Endothelial cell of umbilical vein (primary cell): ENCODE results near the gene TYSND1. TPM values are rescaled to one million over a fixed set of nuclear protein-coding genes. Genes with fewer than 3 reads are reported as not detected.

Experiments
- BruUV-seq: library from RNA; stranded (reverse); fragments of 400-500 nt; replicated peaks from 2 replicates; lab custom pipeline; 2021; lab: Mats Ljungman, UMichigan
- CTCF ChIA-PET: fragments of 300-600, 350-600 bp; sonication (Branson Sonifier 250); formaldehyde crosslinking; loops from one replicate; lab custom pipeline; 2021; ENCODE audit warnings: antibody characterized with exemption, inconsistent platforms; lab: Charles Lee
- POLR2A ChIA-PET: fragments of 300-600, 350-600 bp; sonication (Branson Sonifier 250); formaldehyde crosslinking; loops from one replicate; lab custom pipeline; 2021; ENCODE audit warnings: antibody characterized with exemption, inconsistent platforms; lab: Charles Lee
- DNase-seq: peaks from one replicate; pipeline ENCODE4 v3.0.0-alpha.2; 2011; ENCODE audit warnings: low read depth, low spot score
- FAIRE-seq: peaks from 2 replicates; lab custom pipeline; 2011; peaks lifted over from hg19 to GRCh38; lab: Jason Lieb, UNC
- H2AFZ ChIP-seq: 2 replicates; pipeline ENCODE4 v1.6.0; 2012; ENCODE audit warnings: low read depth, low read length, control low read depth, inconsistent platforms
- H3K27ac ChIP-seq: 2 replicates; pipeline ENCODE4 v1.5.1; 2011; ENCODE audit warnings: low read depth, mild to moderate bottlenecking, control low read depth, low read length, moderate library complexity; ENCODE audit not compliant: insufficient read depth
- H3K27me3 ChIP-seq, 2 experiments: 2 replicates each; pipeline versions ENCODE4 v1.6.0 to v1.6.1; 2011; ENCODE audit warnings: low read length in 2 of 2, mixed read lengths in 1 of 2; ENCODE audit not compliant: control insufficient read depth in 2 of 2, insufficient read depth in 2 of 2
- H3K36me3 ChIP-seq, 2 experiments: 2 replicates in 1 of 2; 3 replicates in 1 of 2; pipeline ENCODE4 v1.5.1; 2011; ENCODE audit warnings: low read length in 2 of 2, mild to moderate bottlenecking in 1 of 2, moderate library complexity in 1 of 2; ENCODE audit not compliant: control insufficient read depth in 2 of 2, insufficient read depth in 2 of 2; ENCODE audit errors: extremely low read depth in 1 of 2
- H3K4me1 ChIP-seq: 3 replicates; pipeline ENCODE4 v1.5.1; 2011; ENCODE audit warnings: mild to moderate bottlenecking, low read length; ENCODE audit not compliant: control insufficient read depth, insufficient read depth; ENCODE audit errors: extremely low read depth
- H3K4me2 ChIP-seq: 2 replicates; pipeline ENCODE4 v1.6.1; 2011; ENCODE audit warnings: low read length, control low read depth, mixed read lengths; ENCODE audit not compliant: insufficient read depth
- H3K4me3 ChIP-seq, 3 experiments: fragments of 200-600 bp in 1 of 3; sonication (generic), shearing (Covaris generic) in 1 of 3; replicated peaks in 1 of 3; 2 replicates each; pipeline ENCODE4 v1.5.1; 2011 to 2016; ENCODE audit warnings: control low read depth in 3 of 3, low read length in 3 of 3, mild to moderate bottlenecking in 2 of 3, inconsistent platforms in 1 of 3, low read depth in 1 of 3, moderate library complexity in 1 of 3; ENCODE audit not compliant: insufficient read depth in 1 of 3
- H3K79me2 ChIP-seq: 2 replicates; pipeline ENCODE4 v1.6.0; 2012; ENCODE audit warnings: low read length, inconsistent platforms; ENCODE audit not compliant: control insufficient read depth, insufficient read depth
- H3K9ac ChIP-seq: replicated peaks from 2 replicates; pipeline ENCODE3; 2011; ENCODE audit warnings: low read length, control low read depth; ENCODE audit not compliant: insufficient read depth; ENCODE audit errors: extremely low read depth
- H3K9me1 ChIP-seq: replicated peaks from 3 replicates; pipeline ENCODE4 v1.6.0; 2011; ENCODE audit warnings: mild to moderate bottlenecking, low read length; ENCODE audit not compliant: control insufficient read depth, insufficient read depth; ENCODE audit errors: extremely low read depth
- H3K9me3 ChIP-seq: replicated peaks from 2 replicates; pipeline ENCODE4 v1.5.1; 2012; ENCODE audit warnings: low read length, inconsistent platforms; ENCODE audit not compliant: control insufficient read depth, insufficient read depth
- H4K20me1 ChIP-seq: replicated peaks from 2 replicates; pipeline ENCODE3; 2011; ENCODE audit warnings: mild to moderate bottlenecking, low read length; ENCODE audit not compliant: control insufficient read depth, insufficient read depth; ENCODE audit errors: extremely low read depth
- CTCF ChIP-seq, 2 donors: IDR thresholded peaks; 1 replicate in 1 of 2; 2 replicates in 1 of 2; pipeline ENCODE4 v1.5.1; 2011; ENCODE audit warnings: low read length in 2 of 2, mild to moderate bottlenecking in 2 of 2, moderate library complexity in 2 of 2, control low read depth in 1 of 2, inconsistent platforms in 1 of 2, low read depth in 1 of 2; ENCODE audit not compliant: insufficient read depth in 1 of 2; ENCODE audit errors: extremely low read depth in 1 of 2
- GATA2 ChIP-seq: IDR thresholded peaks from 2 replicates; pipeline ENCODE4 v1.7.0; 2011; ENCODE audit warnings: low read depth, mild to moderate bottlenecking, moderate library complexity, mixed read lengths, low read length; ENCODE audit not compliant: insufficient read length, insufficient read depth
- JUN ChIP-seq: IDR thresholded peaks from 2 replicates; pipeline ENCODE4 v1.6.1; 2011; ENCODE audit warnings: borderline replicate concordance, low read depth; ENCODE audit not compliant: insufficient read length, insufficient read depth
- MAX ChIP-seq: IDR thresholded peaks from 2 replicates; pipeline ENCODE4 v1.6.1; 2011; ENCODE audit not compliant: insufficient read depth, insufficient read length
- POLR2A ChIP-seq: IDR thresholded peaks from 2 replicates; pipeline ENCODE4 v1.6.1; 2012; ENCODE audit warnings: low read depth, mild to moderate bottlenecking, control low read depth, low read length
- POLR2AphosphoS5 ChIP-seq: IDR thresholded peaks from 2 replicates; pipeline ENCODE4 v1.6.1; 2012; ENCODE audit warnings: low read depth, mild to moderate bottlenecking, control low read depth, low read length, moderate library complexity; ENCODE audit not compliant: insufficient read depth
- dilution Hi-C: fragments of 300-500 bp; cut with MboI; formaldehyde crosslinking; loops from one replicate; pipeline ENCODE4 v1.15.0; 2019; ENCODE audit warnings: low sequenced_read_pairs; ENCODE audit not compliant: extremely low pct_ligation_motif_present
- intact Hi-C: fragments of 100-400 bp; cut with micrococcal nuclease; formaldehyde crosslinking; loops from one replicate; pipeline ENCODE4 v1.10.0; 2022
- polyA plus RNA-seq, 4 experiments: library from polyadenylated mRNA; depleted of rRNA in 3 of 4; stranded (reverse) in 3 of 4; unstranded in 1 of 4; fragments of >200 nt; gene quantifications; 2 replicates each; pipeline versions ENCODE4 v1.2.1 to v1.2.3, GENCODE V29; 2011 to 2012; ENCODE audit warnings: missing spikeins in 1 of 4
- total RNA-seq: library from RNA; stranded (reverse); gene quantifications from 2 replicates; pipeline ENCODE4 v1.2.3, GENCODE V29; 2021

Gene TYSND1
- total and polyA plus RNA-seq, 2 donors (not counting 3 experiments of a cell fraction or from before 2014, with no cell fraction given): 5.1 to 7.8 TPM

- Histone ChIP-seq H3K4me2 (no peak overlapping the region), H3K36me3 (no peaks in the 10 kb centered on the region), H3K79me2 (peaks cover 2% of the 10 kb centered on the region), H2AFZ (no peak overlapping the region), H3K9me3 (no peaks in the 10 kb centered on the region), H3K4me3 (no peak overlapping the region), H3K27ac (no peak overlapping the region), H3K9ac (no peak overlapping the region), H3K27me3 (no peaks in the 10 kb centered on the region), H4K20me1 (no peaks in the 10 kb centered on the region), H3K9me1 (no peaks in the 10 kb centered on the region), H3K4me1 (peaks cover 13% of the 10 kb centered on the region)
- no peak for DNase-seq
- TF ChIP-seq MAX (no peak), POLR2A (no peak), JUN (no peak), CTCF (IDR thresholded peaks at IDR 0.05; ENCODE audit: extremely low read depth in 1 of 2, insufficient read depth in 1 of 2, low read depth in 1 of 2, low read length in 2 of 2) (no peak), POLR2AphosphoS5 (no peak), GATA2 (no peak)
- CTCF ChIA-PET: interaction anchor here (0.7 to 2.5 kb wide), 4 partner anchors 9 to 229 kb away, joined by 3 to 20 read pairs (median 6); partner anchors contain the start of gene TYSND1
- POLR2A ChIA-PET: no interaction called here
- no peak for FAIRE-seq
- dilution Hi-C loops: no loop called here
- intact Hi-C loops: no loop called here
- BruUV-seq: no TSS peak
These were observed 10.8 kb downstream of the TYSND1 start for GRCh38 chr10:70135684-70136083.
